ENCODE measurements around the gene U2SURP.

DNA sequence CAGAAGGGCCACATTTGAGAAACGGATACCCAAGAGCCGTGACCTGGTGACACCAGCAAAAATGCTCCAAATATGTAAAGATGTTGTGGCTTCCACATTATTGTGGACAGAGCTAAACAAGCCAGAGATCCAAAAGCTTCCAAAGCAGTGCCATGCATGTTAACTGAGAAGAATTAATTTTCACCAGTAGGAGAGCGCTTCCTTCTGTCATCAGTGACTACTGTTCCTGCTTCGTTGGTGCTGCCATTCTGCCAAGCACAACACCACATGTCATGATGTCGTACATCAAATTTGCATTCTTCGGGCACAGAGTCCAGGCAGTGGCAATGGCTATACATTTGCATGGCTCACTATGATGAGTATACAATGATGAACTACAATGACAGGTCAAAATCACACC, 99.1 kb downstream of the U2SURP start:
- TF ChIP-seq POLR2AphosphoS5 (IDR thresholded peaks at IDR 0.05; ENCODE audit: borderline replicate concordance, low read depth, low read length), result no peak
- TF ChIP-seq EZH2 (IDR thresholded peaks at IDR 0.05), result no peak

Data from SK-N-MC (cell line).